GM18858 (cell line): ENCODE measurements around the gene CSTPP1.
"Not testable (repeated sequence)": the region's sequence is repeated elsewhere in the genome, so short reads cannot be mapped to it uniquely, and the experiment has no call there.

Experiments used
- ATAC-seq: cut with Tn5 transposase; IDR thresholded peaks from one replicate; pipeline ENCODE4 v1.9.1; 2021; ENCODE audit not compliant: unreplicated experiment

Gene CSTPP1

DNA sequence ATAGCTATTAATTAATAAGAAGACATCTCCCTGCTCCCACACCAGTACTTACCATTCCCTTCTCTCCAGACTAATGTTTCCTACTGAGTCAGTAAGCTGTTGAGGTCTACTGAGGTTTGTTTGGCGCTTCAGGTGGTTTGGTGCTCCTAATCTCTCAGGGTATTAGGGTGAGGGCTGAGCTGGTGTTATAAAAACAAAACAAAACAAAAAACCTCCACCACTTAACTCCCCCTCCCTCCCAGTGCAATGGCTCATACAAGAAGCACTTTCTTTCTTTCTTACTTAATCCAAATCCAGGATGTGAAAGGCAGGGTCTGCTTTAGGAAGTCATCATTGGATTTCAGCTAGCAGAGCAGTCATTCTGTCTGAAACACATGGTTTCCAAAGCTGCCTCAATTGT is 15.3 kb downstream of the CSTPP1 start:
- ATAC-seq, result no peak

- no peak for ATAC-seq
Measured at GRCh38 chr11:46952553-46952952, 16.0 kb downstream of the CSTPP1 start.

GRCh38 chr11:46953093-46953492 is 16.5 kb downstream of the CSTPP1 start:
- no peak for ATAC-seq

GRCh38 chr11:46958777-46959176 is 22.2 kb downstream of the CSTPP1 start:
- no peak for ATAC-seq

DNA sequence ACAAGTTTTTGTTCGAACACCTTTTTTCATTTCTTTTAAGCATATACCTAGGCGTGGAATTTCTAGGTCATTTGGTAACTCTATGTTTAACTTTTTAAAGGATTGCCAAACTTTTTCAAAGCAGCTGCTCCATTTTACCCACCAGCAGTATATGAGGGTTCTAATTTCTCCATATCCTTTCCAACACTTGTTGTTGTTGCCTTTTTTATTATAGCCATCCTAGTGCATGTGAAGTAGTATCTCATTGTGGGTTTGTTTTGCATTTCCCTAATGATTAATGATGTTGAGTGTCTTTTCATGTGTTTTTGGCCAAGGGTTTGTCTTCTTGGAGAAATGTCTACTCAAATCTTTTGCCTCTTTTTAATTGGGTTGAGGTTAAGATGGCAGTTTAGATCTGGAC is 24.5 kb downstream of the CSTPP1 start:
- ATAC-seq, result no peak

DNA sequence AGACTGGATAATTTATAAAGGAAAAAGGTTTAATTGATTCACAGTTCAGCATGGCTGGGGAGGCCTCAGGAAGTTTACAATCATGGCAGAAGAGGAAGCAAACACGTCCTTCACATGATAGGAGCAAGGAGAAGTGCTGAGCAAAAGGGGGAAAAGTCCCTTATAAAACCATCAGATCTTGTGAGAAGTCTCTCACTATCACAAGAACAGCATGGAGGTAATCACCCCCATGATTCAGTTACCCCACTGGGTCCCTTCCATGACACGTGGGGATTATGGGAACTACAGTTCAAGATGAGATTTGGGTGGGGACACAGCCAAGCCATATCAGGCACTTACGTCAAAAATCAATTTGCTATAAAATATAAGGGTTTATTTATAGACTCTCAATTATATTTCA is 25.3 kb downstream of the CSTPP1 start:
- not testable (repeated sequence) for ATAC-seq

DNA sequence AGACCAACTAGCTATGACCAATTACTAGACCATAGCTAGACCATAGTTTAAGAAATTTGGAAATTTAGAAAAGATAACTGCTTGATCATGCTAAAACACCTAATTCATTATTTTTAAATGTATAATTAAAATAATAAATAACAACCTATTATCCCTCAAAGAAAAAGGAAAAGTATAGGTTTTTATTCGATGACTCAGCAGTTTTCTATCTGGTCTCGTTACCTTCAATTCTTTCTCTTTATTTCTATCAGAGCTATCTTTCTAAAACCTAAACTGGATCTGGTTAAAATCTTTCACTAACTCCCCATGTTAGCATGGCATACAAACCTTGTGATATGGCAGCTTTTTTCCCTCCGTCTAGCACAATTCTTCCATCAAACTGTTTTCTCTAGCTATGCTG is 27.3 kb downstream of the CSTPP1 start:
- no peak for ATAC-seq

GRCh38 chr11:46966773-46967172 is 30.2 kb downstream of the CSTPP1 start:
- no peak for ATAC-seq

GRCh38 chr11:46967962-46968361 is 31.4 kb downstream of the CSTPP1 start:
- ATAC-seq, result no peak

DNA sequence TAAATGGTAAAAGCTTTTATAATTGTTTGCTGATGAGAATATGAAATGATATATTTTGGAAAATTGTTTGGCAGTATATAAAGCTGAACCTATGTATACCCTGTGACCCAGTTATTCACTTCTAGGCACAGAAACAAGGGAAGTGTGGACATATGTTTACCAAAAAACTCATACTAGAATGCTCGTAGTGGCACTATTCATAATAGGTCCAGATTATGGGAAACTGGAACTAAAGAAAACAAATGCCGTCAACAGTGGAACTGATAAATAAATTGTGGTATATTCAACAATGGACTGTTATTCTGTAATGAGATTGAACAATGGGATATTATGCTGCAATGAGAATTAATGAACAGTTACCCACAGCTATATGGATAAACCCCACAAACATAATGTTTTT is 32.8 kb downstream of the CSTPP1 start:
- no peak for ATAC-seq

DNA sequence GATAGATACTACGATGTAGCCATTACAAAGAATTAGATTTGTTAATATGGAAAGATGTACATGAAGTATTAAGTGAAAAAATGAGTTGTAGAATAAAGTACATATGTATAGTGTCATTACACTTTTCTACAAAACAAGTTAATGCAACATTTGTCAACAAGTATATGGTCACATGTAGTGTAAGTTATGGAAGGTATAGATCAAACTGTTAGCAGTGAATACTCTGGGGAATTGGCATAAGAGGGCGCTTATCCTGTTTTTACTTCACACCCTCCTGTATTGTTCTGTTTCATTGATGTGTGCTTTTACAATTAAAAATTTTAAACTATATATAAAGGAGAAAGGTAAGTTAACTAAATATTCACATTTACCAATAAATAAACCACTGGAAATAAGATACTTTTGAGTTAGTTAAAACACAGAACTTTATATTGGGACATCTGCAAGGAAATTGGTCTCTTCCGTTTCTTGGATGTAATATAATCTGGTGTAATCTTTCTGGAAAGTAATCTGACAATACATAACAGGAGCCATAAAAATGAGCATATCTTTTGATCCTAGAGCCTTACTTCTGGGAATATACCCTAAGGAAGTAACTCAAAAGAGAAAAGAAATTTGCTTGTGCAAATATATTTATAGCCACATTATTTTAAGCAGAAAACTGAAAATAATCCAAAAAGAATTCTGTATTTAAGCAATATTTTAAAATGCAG is 34.5 kb downstream of the CSTPP1 start:
- no peak for ATAC-seq

DNA sequence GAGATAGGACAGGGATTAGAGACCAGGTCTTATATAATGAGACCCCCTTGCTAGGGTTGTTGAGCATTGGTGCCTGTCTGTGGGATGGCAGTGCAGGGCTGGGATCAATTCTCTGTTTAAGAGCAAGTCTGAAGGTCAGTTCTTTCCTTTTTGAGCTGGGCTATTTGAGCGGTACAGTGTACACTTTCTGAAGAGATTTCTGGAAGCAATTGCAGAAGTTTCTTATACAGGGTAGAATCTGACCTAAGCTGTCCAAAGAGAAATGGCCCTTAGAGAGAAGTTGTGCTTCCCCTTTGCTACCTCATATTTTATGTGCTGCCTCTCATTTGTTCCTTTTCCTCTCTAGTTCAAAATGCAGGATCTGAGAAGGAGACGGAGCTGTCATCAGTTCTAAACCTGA is 35.8 kb downstream of the CSTPP1 start:
- no peak for ATAC-seq

GRCh38 chr11:46972821-46973220 is 36.3 kb downstream of the CSTPP1 start:
- no peak for ATAC-seq

GRCh38 chr11:46976182-46976854 is 39.8 kb downstream of the CSTPP1 start:
- no peak for ATAC-seq

DNA sequence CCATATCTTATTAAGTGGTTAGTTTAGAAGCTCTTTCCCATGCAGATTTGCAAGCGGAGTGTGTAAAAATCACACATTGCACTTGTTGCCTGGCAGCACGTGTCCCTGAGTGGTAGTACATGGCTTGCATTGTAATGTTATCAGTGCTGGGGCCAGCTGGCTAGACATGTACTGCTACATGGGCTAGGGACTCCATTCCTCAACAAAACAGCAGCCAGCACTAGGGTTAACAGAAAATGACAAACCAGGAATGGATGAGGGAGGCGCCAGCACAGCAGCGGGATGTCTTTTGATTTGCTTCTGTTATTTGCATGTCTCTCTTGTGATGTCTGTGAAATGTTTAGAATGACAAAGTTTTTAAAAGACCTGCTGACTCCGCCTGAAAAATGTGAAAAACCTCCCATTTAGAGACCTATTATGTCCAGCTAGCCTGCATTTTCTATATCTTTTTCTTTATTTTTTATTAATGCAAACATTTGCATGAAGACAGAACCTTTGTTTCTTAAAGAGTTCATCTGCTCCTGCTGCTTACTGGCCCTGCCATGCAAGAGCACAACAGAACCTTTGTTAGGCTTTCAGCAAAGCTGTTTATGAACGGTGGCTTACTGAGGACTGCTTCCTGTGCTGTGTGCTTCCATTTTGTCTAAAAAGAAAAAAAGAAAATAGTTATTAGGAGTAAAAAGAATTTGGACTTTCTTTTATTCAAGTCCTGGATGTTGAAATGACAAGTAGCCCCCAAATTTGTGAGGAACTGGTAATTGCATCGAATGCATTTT is 40.7 kb downstream of the CSTPP1 start:
- ATAC-seq, result no peak

- no peak for ATAC-seq
Measured at GRCh38 chr11:46978005-46978491, 41.5 kb downstream of the CSTPP1 start.

DNA sequence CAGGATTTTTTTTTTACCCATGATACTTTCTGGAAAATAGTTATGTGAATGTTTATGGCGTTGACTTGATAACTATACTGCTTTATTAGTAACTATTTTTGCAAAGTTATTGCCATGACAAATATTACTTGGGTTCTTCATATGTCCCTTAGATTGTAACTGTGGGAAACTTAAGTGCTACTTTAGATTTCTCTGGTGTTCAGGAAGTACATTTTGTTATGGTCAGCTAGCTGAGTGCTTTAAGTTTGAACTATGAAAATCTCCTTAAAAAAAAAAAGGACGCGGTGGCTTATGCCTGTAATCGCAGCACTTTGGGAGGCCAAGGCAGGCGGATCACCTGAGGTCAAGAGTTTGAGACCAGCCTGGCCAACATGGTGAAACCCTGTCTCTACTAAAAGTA is 42.8 kb downstream of the CSTPP1 start:
- no peak for ATAC-seq

DNA sequence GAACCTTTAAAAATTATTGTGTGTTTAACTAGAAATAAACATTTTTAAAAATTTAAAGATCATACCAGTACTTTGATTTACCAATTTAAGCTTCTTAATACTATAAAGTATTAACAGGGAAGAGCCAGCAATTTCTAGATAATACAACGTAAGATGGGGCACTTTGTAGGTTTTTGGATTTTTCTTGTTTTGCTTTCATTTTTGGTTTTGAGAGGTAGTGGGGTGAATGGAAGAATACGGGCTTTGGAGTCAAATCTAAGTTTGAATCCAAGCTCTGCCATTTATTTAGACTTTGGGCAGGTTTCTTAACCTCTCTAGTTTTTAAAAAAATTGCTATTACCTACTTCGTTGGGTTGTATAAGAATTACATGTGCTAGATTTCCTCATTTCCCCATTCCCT is 44.9 kb downstream of the CSTPP1 start:
- ATAC-seq, result no peak

GRCh38 chr11:46982797-46983452 is 46.4 kb downstream of the CSTPP1 start:
- no peak for ATAC-seq

DNA sequence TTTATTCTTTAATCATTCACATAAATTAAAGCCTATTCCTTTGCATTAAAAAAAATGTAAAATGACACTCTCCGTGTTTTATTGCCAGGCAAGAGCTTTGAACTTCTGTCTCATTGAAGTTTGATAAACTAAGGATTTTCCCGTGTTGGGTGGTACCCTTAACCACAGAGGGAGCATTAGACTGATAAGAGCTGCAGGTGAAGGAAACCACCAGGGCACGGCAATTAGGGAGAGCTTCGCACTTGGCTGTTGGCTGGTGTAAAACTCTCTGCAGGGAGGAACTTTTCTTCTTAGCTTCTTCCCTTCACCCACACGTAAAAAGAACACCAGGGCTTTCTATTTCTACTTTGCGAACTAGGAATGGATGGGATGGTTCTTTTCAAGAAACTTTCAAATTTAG is 47.0 kb downstream of the CSTPP1 start:
- ATAC-seq, result no peak

- ATAC-seq, result no peak
Measured at GRCh38 chr11:46984548-46984947, 48.0 kb downstream of the CSTPP1 start.
